Astrocyte (in vitro differentiated cells and primary cell): ENCODE measurements around the gene LBX2. TPM values are rescaled to one million over a fixed set of nuclear protein-coding genes. Genes with fewer than 3 reads are reported as not detected.

ENCODE experiments used
- DNase-seq: peaks from one replicate; pipeline ENCODE4 v3.0.0-alpha.2; 2010; ENCODE audit warnings: low read depth
- FAIRE-seq: peaks from 2 replicates; lab custom pipeline; 2011; peaks lifted over from hg19 to GRCh38; lab: Jason Lieb, UNC
- H2AFZ ChIP-seq: 2 replicates; pipeline ENCODE4 v1.6.0; 2012; ENCODE audit warnings: low read depth, low read length, inconsistent platforms
- H3K27ac ChIP-seq: 2 replicates; pipeline ENCODE4 v1.5.1; 2011; ENCODE audit warnings: low read depth, low read length, inconsistent platforms
- H3K27me3 ChIP-seq: 2 replicates; pipeline ENCODE4 v1.6.0; 2011; ENCODE audit warnings: low read length, inconsistent platforms; ENCODE audit not compliant: insufficient read depth
- H3K36me3 ChIP-seq: 2 replicates; pipeline ENCODE4 v1.5.1; 2011; ENCODE audit warnings: low read length, inconsistent platforms; ENCODE audit not compliant: insufficient read depth
- H3K4me1 ChIP-seq: 2 replicates; pipeline ENCODE4 v1.5.1; 2011; ENCODE audit warnings: low read length, inconsistent platforms; ENCODE audit not compliant: insufficient read depth
- H3K4me2 ChIP-seq: 2 replicates; pipeline ENCODE4 v1.6.0; 2012; ENCODE audit warnings: low read length, inconsistent platforms
- H3K4me3 ChIP-seq: 2 replicates; pipeline ENCODE4 v1.5.1; 2011; ENCODE audit warnings: low read depth, mild to moderate bottlenecking, low read length, inconsistent platforms; ENCODE audit not compliant: insufficient read depth
- H3K79me2 ChIP-seq: 2 replicates; pipeline ENCODE4 v1.6.0; 2012; ENCODE audit warnings: mild to moderate bottlenecking, low read length, inconsistent platforms; ENCODE audit not compliant: insufficient read depth
- H3K9ac ChIP-seq: 2 replicates; pipeline ENCODE4 v1.6.0; 2012; ENCODE audit warnings: mild to moderate bottlenecking, low read length, inconsistent platforms
- H3K9me3 ChIP-seq: 2 replicates; pipeline ENCODE4 v1.5.1; 2012; ENCODE audit warnings: low read depth, mild to moderate bottlenecking, low read length, inconsistent platforms; ENCODE audit not compliant: insufficient read depth
- H4K20me1 ChIP-seq: 2 replicates; pipeline ENCODE4 v1.6.0; 2012; ENCODE audit warnings: low read length, inconsistent platforms; ENCODE audit not compliant: insufficient read depth
- H3K27ac Mint-ChIP-seq: one replicate; pipeline ENCODE4 v1.8.0; 2021; ENCODE audit warnings: mild to moderate bottlenecking, mixed read lengths; ENCODE audit not compliant: unreplicated experiment
- H3K27me3 Mint-ChIP-seq: one replicate; pipeline ENCODE4 v1.8.0; 2021; ENCODE audit warnings: low read depth, mixed read lengths; ENCODE audit not compliant: unreplicated experiment
- H3K36me3 Mint-ChIP-seq: one replicate; pipeline ENCODE4 v1.8.0; 2021; ENCODE audit warnings: low read depth, mixed read lengths; ENCODE audit not compliant: unreplicated experiment
- H3K4me1 Mint-ChIP-seq: one replicate; pipeline ENCODE4 v1.8.0; 2021; ENCODE audit warnings: low read depth, mixed read lengths; ENCODE audit not compliant: unreplicated experiment
- H3K4me3 Mint-ChIP-seq: one replicate; pipeline ENCODE4 v1.8.0; 2021; ENCODE audit warnings: mild to moderate bottlenecking, moderate library complexity, mixed read lengths; ENCODE audit not compliant: unreplicated experiment
- H3K9me3 Mint-ChIP-seq: one replicate; pipeline ENCODE4 v1.8.0; 2021; ENCODE audit warnings: mild to moderate bottlenecking, mixed read lengths; ENCODE audit not compliant: unreplicated experiment
- EZH2 ChIP-seq: IDR thresholded peaks from 2 replicates; pipeline ENCODE4 v1.6.1; 2012; ENCODE audit warnings: mild to moderate bottlenecking, low read length, inconsistent platforms; ENCODE audit not compliant: insufficient read depth
- total RNA-seq: library from RNA; stranded (reverse); gene quantifications from 2 replicates; pipeline ENCODE4 v1.2.1, GENCODE V29; 2021
- TF ChIP-seq, protein P1 (sequence below): IDR thresholded peaks from 2 replicates; pipeline ENCODE4 v1.5.1; 2011; ENCODE audit warnings: low read depth, mild to moderate bottlenecking, inconsistent platforms, low read length, moderate library complexity; ENCODE audit not compliant: insufficient read depth

LBX2 gene
- total RNA-seq, 1 donor from 2014 or later, result 1.0 TPM

GRCh38 chr2:74524955-74525716, 25.7 kb upstream of the LBX2 start:
- Histone ChIP-seq H3K4me2 (no peak overlapping the region), H3K9me3 (no peaks in the 10 kb centered on the region), H3K9ac (no peak overlapping the region), H3K36me3 (peaks cover 19% of the 10 kb centered on the region), H2AFZ (no peak overlapping the region), H3K27me3 (peaks cover 8% of the 10 kb centered on the region), H3K4me1 (peaks cover 11% of the 10 kb centered on the region), H3K27ac (no peak overlapping the region), H3K79me2 (peaks cover 33% of the 10 kb centered on the region), H3K4me3 (no peak overlapping the region), H4K20me1 (peaks cover 25% of the 10 kb centered on the region)
- peaks cover 11% of the 10 kb centered on the region for H3K36me3 Mint-ChIP-seq
- DNase-seq (no peak), FAIRE-seq (no peak)
- peaks cover 5% of the 10 kb centered on the region for H3K4me1 Mint-ChIP-seq
- TF ChIP-seq, protein P1, sequence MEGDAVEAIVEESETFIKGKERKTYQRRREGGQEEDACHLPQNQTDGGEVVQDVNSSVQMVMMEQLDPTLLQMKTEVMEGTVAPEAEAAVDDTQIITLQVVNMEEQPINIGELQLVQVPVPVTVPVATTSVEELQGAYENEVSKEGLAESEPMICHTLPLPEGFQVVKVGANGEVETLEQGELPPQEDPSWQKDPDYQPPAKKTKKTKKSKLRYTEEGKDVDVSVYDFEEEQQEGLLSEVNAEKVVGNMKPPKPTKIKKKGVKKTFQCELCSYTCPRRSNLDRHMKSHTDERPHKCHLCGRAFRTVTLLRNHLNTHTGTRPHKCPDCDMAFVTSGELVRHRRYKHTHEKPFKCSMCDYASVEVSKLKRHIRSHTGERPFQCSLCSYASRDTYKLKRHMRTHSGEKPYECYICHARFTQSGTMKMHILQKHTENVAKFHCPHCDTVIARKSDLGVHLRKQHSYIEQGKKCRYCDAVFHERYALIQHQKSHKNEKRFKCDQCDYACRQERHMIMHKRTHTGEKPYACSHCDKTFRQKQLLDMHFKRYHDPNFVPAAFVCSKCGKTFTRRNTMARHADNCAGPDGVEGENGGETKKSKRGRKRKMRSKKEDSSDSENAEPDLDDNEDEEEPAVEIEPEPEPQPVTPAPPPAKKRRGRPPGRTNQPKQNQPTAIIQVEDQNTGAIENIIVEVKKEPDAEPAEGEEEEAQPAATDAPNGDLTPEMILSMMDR, result no peak
- TF ChIP-seq EZH2, result no peak
- peaks cover 5% of the 10 kb centered on the region for H3K9me3 Mint-ChIP-seq
- H3K4me3 Mint-ChIP-seq, result no peak overlapping the region
- H3K27ac Mint-ChIP-seq, result no peak overlapping the region
- peaks cover 29% of the 10 kb centered on the region for H3K27me3 Mint-ChIP-seq

DNA sequence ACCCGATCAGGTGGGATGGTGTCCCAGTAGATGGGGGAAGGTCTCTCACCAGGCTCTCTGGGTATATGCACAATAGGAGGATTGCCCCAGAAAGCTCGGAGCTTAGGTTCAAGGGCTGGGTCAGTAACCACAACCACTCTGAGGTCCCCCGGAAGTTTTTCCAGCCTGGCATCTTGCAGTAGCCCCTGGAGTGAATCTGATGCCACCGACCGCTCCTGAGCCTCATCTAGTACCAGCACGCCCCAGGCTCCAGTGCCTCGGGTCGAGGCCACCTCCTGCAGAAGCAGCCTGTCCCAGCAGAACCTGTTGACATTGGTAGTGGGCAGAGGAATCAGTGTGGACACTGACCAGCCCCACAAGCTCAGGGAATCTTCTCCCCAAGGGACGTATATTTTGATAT, 24.6 kb upstream of the LBX2 start:
- peaks cover 19% of the 10 kb centered on the region for H3K36me3 ChIP-seq
- no peak overlapping the region for H3K9ac ChIP-seq
- DNase-seq (no peak), FAIRE-seq (no peak)
- H3K79me2 ChIP-seq, result peaks cover 22% of the 10 kb centered on the region
- Mint-ChIP-seq H3K4me3 (no peak overlapping the region), H3K27ac (no peak overlapping the region), H3K9me3 (peaks cover 5% of the 10 kb centered on the region), H3K27me3 (peaks cover 40% of the 10 kb centered on the region), H3K36me3 (peaks cover 11% of the 10 kb centered on the region), H3K4me1 (peaks cover 5% of the 10 kb centered on the region)
- no peak overlapping the region for H3K4me2 ChIP-seq
- no peak overlapping the region for H3K4me3 ChIP-seq
- H3K27ac ChIP-seq, result no peak overlapping the region
- H4K20me1 ChIP-seq, result peaks cover 25% of the 10 kb centered on the region
- no peak overlapping the region for H2AFZ ChIP-seq
- H3K9me3 ChIP-seq, result no peaks in the 10 kb centered on the region
- TF ChIP-seq, protein P1, result no peak
- TF ChIP-seq EZH2, result no peak
- peaks cover 20% of the 10 kb centered on the region for H3K27me3 ChIP-seq
- peaks cover 11% of the 10 kb centered on the region for H3K4me1 ChIP-seq

DNA sequence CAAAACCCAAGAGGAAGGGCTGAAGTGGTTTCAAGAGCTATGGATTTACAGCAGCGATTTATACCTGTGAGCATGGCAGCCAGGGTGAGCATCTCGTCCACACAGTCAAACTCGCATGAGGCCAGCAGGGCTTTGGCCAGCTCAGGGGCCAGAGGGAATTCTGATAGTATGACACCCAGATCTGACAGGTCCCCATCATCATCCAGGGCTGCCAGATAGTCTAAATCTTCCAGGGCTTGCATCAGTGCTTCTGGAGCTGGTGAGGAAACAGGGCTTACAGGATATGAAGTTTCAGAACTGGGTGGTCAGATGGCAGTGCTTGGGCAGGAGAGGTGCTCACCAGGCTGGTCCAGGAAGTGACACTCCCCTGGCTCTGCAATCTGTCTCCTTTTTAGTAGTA, 23.1 kb upstream of the LBX2 start:
- Mint-ChIP-seq H3K36me3 (peaks cover 11% of the 10 kb centered on the region), H3K9me3 (peaks cover 8% of the 10 kb centered on the region), H3K27me3 (peaks cover 54% of the 10 kb centered on the region), H3K4me1 (no peaks in the 10 kb centered on the region), H3K27ac (no peak overlapping the region), H3K4me3 (no peak overlapping the region)
- H3K27ac ChIP-seq, result no peak overlapping the region
- peaks cover 7% of the 10 kb centered on the region for H3K79me2 ChIP-seq
- H3K27me3 ChIP-seq, result peaks cover 35% of the 10 kb centered on the region
- no peak overlapping the region for H2AFZ ChIP-seq
- H4K20me1 ChIP-seq, result peaks cover 10% of the 10 kb centered on the region
- H3K9me3 ChIP-seq, result no peaks in the 10 kb centered on the region
- no peak overlapping the region for H3K9ac ChIP-seq
- no peaks in the 10 kb centered on the region for H3K4me1 ChIP-seq
- H3K4me3 ChIP-seq, result no peak overlapping the region
- DNase-seq (no peak), FAIRE-seq (no peak)
- TF ChIP-seq, protein P1, result no peak
- no peak for TF ChIP-seq EZH2
- H3K4me2 ChIP-seq, result no peak overlapping the region
- H3K36me3 ChIP-seq, result peaks cover 14% of the 10 kb centered on the region
